NCI-H345 treated with DMSO at 0.1 percent for 48 hours (cell line): Measurements from ENCODE around the gene STRA8.
"Not testable (repeated sequence)": the region's sequence is repeated elsewhere in the genome, so short reads cannot be mapped to it uniquely, and the experiment has no call there.

Experiments used
- DNase-seq: peaks from one replicate; lab custom pipeline; 2025; ENCODE audit not compliant: unreplicated experiment; lab: John Stamatoyannopoulos, UW

Gene STRA8

DNA sequence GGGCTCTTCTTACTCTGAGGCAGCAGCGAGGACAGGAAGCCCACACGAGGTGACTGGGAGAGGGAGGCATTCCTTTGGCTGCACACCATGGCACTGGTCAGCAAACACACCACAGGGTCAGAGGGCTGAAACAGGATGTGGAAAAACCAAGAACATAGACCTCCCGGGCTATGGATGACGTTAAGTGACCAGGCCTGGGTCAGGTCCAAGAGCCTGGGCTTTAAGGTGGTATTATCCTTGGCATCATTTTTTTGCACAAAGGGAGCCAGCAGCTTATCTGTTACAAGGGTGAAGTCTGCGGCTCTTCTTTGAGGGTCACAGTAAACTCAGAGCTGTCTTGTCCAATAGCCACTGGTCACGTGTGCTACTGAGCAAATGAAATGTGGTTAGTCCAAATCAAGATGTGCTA, 29.3 kb upstream of the STRA8 start:
- DNase-seq, result no peak

DNA sequence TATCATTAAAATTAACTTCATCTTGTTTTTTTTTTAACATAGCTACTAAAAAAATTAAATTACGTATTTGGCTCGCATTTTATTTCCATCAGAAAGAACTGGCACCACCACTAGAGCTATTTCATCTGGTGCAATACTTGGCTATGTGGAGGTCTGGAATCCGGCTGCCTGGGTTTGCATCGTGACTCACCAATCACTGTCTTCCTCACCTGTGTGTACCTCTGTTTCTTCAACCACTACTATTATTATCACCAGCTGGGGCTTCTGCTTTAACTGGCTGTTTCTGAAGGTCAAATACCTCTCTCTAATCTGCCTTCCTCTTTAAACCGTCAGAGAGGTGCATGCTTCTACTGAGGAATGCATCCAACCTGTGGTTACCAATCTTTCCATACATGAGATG, 28.8 kb upstream of the STRA8 start:
- no peak for DNase-seq

DNA sequence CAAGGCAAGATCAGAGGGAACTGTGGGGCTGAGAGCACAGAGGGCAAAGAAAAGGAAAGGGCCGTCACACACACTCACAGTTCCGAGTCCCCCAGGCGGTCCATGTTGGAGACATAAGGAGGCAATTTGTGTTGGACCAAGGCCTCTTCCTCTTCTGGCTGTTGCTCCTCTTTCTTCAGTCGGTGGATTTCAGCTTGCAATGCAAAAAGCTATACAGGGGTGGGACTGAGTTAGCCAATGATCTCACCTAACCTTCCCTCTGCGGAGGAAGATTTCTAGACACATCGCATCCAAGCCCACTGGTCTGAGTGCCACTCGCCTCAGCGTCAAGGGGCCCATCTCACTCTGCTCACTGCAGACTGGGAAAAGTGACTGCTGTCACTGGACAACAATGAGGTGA, 27.8 kb upstream of the STRA8 start:
- DNase-seq, result no peak

DNA sequence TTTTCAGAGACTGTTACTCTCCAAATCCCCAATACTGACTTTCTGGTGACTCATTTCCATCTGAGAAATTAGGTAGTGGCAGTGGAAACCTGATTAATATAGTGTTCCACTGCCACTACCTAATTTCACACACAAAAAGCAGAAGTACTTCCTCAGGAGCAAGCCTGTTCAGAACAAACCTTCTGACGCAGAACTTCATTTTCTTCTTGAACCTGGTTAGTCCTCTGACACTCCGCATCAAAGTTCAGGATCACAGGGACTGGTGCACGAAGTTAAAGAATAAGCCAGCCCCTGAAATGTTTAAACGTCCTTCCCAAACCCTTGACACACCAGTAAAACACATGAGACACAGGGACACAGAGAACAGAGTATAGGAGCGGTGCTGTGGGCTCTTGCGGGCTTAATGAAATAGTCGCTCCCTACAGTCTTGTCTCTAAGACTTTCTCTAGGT, 26.7 kb upstream of the STRA8 start:
- no peak for DNase-seq

DNA sequence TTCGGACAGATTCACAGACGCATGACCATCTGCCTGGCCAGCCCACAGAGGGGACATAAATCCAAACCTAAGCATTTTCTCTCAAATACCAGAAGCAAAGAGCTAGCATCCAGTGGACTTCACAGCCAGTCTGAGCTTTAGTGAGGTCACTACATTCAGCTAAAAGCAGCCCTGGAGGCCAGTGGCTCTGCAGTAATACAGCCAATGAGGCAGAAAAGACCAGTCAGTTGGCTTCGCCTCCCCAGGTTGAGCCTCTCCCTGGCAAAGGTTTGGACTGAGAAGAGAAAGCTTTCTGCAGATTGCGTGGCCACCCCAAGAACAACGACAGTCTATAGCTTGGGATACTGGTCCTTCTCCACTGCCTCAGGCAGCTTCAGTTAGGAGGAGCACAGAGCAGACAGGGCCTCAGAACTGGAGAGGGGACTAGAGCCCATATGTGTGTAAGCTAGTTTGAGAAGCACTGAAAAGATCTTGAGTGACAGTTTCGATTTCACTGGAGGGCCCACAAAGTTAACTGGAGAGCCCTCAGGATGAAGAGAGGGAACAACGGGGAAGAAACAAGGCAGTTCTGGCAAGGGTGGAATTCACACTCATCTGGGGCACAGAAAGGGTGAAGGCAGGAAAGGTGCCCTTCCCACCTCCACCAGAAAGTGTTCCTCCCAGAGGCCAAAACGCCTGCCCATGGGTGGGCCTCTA, 26.1 kb upstream of the STRA8 start:
- DNase-seq, result no peak

DNA sequence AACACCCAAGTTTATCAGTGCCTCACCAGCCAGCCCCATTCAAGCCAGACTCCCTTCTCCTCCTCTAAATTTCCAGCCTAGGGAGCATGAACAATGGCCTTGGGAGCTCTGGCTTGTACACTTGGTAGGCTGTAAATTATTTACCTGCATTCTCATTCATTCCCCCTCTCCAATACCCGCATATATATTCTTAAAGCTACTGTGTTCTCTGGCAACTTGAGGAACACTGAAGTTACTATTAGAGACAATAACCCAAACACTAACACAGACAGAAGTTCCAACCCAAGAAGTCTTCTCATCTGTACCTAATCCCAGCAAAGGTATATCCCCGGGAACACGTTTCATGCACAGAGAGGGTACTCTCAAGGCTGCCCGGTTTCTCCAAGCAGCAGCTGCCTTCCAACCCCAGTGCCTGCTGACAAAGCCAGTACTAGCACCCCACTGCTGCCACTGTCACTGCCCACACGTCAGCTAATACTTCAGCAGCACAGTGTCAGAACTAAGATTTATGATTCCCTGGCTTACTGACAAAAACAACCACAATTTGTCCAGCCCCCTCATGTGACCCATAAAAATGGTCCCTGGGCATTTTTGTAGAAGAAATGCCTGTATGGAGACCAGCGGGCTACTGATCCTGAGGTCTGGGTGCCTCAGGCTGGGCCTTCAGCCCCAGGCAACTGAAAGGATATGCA, 25.4 kb upstream of the STRA8 start:
- DNase-seq, result no peak

DNA sequence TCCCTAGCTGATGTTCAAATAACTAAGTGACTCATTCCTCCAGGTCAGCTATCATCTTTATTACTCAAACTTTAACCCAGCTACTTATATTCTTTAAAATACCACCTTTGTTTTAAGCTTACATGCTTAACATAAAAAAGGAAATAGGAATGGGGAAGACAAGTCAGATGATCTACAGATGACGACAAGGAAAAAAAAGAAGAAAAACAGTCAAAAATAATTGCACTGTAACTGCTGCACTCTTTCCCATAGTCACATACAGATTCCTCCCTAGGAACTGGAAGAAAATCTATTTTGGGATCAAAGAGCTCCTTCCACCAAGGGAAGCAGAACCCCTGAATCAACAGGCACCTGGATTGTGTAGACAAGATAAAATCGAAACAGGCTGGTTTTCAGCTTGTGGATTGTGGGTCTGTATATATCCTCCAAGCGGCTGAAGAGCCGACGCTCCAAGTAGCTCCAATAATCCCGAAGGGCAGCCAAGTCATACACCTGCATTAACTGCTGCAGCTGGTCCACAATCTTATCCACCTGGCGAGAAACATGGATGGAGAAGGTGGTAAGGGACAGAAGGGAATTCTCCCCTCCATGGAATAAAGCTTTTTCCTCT, 24.3 kb upstream of the STRA8 start:
- DNase-seq, result no peak

DNA sequence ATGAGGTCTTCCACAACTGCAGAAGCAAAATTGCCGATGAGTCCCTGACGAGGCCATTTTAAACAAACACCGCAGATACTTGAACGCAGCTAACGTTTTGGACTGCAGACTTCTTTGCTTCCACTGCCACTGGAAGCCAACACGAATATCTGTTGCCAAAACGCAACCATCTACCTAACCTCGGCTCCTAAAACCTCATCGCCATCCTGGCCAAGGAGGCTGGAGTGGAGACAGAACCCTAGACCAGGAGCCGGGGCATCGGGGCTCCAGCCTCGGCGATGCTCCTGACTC, 22.8 kb upstream of the STRA8 start:
- DNase-seq, result no peak

DNA sequence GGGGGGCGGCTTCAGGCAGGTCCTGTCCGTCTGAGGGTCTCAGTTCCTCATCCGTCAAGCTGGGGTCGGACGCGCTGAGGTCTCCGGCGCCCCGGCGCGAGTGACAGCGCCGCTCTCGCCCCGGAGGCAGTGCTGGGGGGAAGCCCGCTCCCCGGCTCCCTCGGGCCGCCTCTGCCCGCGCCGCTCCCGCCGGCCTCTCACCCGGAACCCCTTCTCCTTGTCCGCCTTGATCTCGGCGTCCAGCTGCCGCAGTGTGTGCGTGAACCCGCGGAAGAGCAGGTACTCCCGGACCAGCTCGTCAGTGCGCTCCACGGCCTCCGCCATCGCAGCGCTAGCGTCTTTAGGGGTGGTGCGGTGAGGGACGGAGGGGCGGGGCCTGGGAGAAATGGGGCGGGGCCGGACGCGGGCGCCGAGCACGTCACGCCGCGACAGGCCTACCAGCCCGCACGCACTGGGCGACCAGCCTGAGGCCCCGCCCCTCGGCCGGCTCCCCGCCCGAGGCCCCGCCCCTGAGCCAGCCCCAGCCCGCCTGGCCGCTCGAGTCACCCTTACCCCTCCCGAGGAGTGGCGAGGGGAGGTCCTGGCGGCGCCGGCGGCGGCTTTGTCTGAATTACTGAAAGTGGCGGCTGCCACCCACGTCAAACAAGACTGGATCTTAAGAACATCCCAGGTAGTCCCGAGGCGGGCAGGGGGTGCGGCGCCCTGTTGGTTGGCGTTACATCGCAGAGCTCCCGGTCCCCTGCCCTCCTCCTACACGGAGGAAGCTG, 22.3 kb upstream of the STRA8 start, which contains the start of gene WDR91:
WDR91 (minus strand) TSS at position 348 of the 767 bp plus-strand sequence; CDS start at position 324, 24 bp downstream.
- peak; percentile 71 for DNase-seq

DNA sequence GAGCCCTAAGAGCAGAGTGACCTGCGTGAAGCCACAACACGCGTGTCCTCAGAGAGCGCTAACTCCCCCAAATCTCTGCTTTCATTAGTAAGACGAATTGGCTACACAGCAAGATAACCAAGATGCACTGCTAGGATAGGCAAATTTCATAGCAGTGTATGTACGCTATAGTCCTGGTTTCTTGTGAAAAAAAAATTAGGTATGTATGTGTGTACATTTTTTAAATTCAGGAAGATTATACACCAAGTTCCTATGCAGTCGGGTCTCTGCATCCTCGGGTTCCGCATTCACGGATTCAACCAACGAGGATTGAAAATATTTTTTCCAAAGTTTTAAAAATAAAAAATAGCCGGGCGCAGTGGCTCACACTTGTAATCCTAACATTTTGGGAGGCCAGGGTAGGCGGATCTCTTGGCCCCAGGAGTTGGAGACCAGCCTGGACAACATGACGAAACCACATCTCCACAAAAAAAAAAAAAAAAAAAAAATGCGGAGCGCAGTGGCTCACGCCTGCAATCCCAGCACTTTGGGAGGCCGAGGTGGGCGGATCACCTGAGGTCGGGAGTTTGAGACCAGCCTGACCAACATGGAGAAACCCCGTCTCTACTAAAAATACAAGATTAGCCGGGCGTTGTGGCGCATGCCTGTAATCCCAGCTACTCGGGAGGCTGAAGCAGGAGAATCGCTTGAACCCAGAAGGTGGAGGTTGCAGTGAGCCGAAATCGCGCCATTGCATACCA, 21.5 kb upstream of the STRA8 start:
- DNase-seq, result not testable (repeated sequence)

DNA sequence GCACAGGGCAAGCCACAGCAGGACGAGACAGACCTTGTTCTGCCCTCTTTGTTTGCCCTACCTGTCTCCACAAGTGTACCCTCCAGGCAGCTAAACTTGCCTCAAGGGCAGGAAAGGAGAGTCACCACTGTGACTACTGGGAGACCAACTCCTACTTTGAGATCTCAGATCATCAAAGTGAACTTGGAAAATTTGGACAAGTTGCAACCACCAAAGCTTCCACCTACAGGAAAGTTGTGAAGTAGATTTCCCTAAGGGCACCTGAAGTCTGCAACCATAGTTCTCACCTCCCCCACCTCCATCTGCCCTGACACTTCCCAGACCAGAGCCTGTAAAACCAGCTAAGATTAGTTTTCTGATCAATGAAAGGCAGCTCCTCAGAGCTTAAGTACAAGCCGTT, 19.8 kb upstream of the STRA8 start:
- no peak for DNase-seq

DNA sequence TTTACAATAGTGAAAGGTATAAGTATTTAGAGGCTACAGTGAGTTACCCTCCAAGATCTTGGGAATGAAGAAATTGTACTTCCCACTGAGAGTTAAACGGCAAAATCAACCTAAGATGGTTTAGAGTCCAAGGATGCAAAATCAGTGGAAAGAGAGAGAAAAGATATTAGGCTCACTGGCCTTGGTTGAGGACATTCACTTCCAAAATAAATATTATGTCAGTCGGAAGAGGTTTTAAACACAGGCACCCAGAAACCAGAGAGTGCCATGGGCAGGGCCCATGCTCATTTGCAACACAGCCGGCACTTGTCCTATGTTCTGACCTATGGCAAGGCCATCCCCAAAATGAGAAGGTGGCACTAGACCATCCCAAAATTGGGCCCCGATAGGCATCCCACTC, 18.5 kb upstream of the STRA8 start:
- no peak for DNase-seq

DNA sequence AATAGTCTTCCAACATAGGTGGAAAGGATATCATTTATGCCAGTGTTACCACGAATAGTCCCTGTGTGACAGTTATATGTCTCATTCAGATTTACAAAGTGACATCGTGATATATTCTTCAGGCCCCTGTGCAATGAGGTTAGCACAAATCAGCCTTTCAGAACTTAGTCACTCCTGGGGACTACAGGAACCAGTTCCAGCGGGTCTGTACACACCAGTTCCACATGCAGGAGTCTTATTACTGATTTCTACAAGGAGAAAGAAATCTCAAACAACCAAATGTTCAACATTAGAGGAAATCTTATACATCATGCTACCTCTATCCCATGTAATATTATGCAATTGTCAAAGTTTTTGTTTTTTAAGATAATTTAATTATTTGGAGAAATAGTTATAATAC, 17.9 kb upstream of the STRA8 start:
- DNase-seq, result no peak

DNA sequence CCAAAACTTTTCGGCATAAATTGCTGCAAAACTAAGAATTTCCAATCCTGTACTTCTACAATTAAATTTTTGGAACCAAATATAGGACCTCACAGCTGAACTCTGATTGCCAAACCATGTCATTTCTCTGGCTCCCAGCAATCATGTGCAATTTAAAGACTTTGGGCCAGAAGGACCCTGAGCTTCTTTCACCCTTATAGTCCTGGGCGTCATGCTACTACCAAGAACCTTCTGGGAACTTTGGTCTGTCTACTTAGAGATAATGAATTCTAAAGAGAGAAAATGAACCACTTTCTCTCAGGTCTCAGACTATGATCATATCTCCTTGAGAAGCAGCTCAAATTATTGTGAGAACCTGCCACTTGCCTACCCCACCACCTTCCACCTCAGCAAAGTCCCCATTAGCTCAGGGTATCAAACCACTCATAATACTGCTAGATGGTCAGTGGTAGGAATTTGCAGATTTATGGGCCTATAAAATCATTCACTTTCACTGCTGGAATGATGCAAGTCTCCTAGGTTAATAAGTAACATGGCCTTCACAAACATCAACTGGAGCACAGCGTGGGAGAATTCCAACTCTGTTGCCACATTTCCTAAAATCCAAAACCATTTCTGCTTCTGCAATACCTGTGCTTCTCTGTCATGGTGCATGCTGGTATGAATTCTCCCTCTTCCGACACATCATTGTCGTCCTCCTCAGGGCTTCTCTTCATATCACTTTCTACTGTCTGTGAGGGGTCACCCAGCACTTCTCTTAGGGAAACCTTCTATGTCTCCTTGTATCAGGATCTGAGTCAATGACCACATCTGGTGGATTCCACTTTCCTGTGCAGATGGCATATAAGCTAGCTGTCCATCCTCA, 15.8 kb upstream of the STRA8 start:
- DNase-seq, result no peak

DNA sequence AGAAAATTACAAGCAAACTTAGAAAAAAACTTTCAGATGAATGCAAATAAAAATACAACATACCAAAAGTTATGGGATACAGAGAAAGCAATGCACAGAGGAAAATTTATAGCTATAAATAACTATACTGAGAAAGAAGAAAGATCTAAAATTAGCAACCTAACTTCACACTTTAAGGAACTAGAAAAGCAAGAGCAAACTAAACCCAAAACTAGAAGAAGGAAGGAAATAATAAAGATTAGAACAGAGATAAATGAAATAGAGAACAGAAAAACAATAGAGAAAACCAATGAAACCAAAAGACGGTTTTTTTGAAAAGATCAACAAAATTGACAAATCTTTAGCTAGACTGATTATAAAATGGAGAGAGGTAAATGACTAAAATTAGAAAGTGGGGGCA, 9.6 kb upstream of the STRA8 start:
- no peak for DNase-seq

DNA sequence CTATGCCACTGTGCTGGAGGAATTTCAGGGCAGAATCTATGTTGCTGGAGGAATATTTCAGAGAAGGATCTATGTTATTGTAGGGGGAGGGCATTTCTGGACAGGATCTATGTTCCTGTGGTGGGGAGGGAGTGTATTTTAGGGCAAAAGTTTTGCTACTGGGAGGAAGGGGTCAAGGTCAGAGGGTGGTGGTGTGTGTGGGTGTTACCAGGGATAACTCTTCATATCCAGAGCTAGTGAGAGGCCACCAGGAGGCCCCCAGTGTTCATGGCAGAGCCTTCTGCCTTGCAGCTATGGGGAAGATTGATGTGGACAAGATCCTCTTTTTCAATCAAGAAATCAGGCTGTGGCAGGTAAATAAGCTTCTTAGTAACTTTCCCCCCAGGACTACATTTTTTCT, 2.0 kb upstream of the STRA8 start:
- no peak for DNase-seq

DNA sequence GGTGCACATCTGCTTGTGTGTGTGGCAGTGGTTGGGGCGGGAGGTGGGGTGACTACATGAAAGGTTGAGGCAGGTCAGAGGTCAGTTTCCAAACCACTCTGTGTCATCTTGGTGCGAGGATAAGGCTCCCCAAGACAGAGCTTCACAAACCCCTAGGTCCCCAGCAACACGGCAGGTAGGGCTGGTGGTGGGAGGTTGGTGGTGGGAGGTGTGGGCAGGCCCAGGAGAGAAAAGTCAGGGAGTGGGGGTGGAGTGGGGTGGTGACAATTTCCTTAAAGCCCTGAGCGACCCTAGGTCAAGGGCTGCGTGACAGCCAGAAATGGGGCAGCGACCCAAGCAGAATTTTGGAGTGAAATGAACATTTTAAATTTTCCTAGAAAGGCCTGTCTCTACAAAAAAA, 1.6 kb upstream of the STRA8 start:
- no peak for DNase-seq

DNA sequence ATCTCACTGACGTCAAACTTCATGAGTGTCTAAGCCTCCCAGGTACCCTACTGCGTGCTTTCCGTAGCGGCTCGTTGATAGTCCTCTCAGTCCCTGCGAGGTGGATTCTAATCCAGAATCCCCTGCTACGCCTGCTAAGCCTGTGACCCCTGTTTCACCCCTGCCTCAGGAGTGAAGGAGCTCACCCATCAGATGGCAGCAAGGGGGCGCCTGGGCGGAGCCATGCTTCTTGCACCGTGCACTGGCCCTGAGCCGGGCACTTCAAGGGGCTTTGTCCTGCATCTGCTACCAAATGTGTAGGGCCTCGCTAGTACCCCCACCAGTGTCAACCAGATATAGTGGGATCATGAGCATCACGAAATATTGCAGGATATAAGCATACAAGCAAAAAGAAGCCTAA, 918 bp upstream of the STRA8 start:
- DNase-seq, result no peak

DNA sequence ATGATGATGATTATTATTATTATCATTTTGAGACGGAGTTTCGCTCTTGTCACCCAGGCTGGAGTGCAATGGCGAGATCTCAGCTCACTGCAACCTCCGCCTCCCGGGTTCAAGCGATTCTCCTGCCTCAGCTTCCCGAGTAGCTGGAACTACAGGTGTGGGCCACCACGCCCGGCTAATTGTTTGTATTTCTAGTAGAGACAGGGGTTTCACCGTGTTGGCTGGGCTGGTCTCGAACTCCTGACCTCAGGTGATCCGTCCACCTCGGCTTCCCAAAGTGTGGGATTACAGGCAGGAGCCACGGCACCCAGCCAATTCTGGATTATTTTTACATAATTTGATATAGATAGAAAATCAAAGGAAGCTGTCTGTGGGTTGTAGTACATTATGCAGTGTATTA, 457 bp downstream of the STRA8 start:
- not testable (repeated sequence) for DNase-seq

DNA sequence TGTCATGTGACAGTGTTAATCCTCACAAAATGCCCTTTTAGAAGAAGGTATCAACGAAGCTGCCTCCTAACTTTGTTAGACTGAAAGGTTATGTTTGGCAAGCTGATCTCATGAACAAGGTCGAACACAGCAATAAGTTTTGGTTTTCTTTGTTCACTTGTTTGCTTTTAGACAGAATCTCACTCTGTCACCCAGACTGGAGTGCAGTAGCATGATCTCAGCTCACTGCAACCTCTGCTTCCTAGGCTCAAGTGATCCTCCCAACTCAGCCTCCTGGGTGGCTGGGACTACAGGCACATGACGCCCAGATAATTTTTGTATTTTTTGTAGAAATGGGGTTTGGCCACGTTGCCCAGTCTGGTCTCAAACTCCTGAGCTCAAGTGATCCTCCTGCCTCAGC, 1.1 kb downstream of the STRA8 start:
- DNase-seq, result no peak
